ENCODE data around the gene CNTF.

The CNTF gene

DNA sequence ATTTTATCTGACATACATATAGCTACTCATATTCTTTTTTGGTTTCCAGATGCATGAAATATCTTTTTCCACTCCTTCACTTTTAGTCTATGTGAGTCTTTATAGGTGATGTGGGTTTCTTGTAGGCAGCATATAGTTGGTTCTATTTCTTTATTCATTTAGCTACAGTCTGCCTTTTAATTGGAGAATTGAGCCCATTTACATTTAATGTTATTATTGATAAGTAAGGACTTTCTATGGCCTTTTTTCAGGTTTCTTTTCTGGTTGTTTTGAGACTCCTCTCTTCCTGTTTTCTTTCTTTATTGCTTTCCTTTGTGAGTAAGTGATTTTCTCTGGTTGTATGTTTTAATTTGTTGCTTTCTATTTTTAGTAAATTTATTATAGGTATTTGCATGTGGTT is 27.2 kb downstream of the CNTF start:
- no peak for FAIRE-seq
- no peak for DNase-seq (ENCODE audit: insufficient read length)
- TF ChIP-seq TAF1 (IDR thresholded peaks at IDR 0.05; ENCODE audit: borderline replicate concordance, low read depth, low read length) (no peak), POLR2A (IDR thresholded peaks at IDR 0.05; ENCODE audit: low read depth, low read length) (no peak), POLR2AphosphoS5 (IDR thresholded peaks at IDR 0.05; ENCODE audit: low read depth, low read length) (no peak)

DNA sequence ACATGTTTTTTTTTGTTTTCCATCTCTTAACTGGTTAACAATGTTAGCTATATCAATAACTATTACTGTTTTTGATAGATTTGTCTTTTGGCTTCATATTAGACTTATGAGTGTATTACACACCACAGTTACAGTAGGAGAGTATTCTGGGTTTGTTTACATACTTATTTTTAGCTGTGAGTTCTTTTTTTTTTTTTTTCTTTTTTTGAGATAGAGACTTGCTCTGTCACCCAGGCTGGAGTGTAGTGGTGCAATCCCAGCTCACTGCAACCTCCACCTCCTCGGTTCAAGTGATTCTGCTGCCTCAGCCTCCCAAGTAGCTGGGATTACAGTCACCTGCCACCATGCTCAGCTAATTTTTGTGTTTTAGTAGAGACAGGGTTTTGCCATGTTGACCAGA is 28.0 kb downstream of the CNTF start:
- DNase-seq (ENCODE audit: insufficient read length): no peak
- FAIRE-seq: no peak
- TF ChIP-seq POLR2AphosphoS5 (IDR thresholded peaks at IDR 0.05; ENCODE audit: low read depth, low read length): no peak
- TF ChIP-seq TAF1 (IDR thresholded peaks at IDR 0.05; ENCODE audit: borderline replicate concordance, low read depth, low read length): no peak
- TF ChIP-seq POLR2A (IDR thresholded peaks at IDR 0.05; ENCODE audit: low read depth, low read length): no peak

DNA sequence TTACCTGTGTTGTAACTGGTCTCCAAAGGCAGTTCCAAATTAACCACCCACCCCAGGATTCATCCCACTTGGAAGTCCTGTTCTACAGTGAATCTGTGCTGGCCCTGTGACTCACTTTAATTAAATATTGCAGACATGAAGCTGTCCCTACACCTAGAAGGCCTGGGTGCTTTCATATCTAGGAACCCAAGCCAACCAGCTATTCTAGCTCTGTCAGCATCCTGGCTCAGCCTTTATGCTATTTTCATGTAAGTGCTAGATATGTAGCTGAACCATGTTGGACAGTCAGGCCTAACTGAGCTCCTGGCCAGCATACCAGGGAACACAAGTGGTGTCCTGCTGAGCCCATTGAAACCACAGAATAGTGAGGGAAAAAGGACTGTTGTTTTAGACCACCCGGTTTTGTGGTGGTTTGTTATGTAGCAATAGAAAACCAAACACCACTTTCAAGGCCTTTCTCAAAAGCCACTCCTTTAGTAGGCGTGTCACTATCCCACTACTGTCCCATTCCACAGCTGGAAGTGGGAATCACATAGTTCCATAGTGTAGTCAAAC is 30.3 kb downstream of the CNTF start:
- TF ChIP-seq POLR2A (IDR thresholded peaks at IDR 0.05; ENCODE audit: low read depth, low read length) (no peak), POLR2AphosphoS5 (IDR thresholded peaks at IDR 0.05; ENCODE audit: low read depth, low read length) (no peak), TAF1 (IDR thresholded peaks at IDR 0.05; ENCODE audit: borderline replicate concordance, low read depth, low read length) (no peak)
- FAIRE-seq (no peak), DNase-seq (ENCODE audit: insufficient read length) (no peak)

DNA sequence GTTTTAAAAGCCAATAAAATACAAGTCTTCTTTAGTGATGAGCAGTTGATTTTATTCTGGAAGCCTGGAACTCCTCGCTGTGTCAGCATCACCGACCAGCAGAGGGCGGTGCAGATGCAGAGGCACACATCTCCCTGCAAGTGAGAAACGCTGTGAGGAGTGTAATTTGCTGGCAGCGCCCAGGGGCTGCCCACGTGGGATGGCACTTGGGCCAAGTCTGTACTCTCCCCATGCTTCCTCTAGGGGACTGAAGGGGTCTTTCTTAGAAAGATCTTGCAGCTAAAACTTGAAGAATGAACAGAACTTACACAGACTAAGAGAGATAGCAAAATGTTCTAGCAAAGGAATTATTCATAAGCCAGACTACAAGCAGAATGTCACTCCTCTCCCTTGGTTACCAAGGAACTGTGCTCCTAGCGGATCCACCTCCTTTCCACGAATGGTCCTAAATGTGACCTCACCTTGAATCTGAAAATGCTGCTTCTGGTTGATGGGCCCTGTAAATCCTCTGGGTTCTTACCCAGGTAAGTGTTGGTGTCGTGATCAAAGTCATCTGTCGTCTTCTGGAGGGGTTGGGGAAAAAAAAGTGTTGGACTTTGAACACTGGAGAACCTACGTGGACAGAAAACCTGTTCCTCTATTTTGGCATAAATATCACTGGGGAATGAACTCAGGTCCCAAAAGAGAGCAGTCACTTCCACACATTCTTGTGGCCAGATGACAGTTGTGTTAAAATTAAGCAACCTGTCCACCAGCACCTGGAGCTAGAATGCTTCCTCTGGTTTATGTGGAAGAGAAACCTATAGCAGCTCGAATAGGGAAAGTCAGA is 31.8 kb downstream of the CNTF start:
- peak; percentile 99 for FAIRE-seq

DNA sequence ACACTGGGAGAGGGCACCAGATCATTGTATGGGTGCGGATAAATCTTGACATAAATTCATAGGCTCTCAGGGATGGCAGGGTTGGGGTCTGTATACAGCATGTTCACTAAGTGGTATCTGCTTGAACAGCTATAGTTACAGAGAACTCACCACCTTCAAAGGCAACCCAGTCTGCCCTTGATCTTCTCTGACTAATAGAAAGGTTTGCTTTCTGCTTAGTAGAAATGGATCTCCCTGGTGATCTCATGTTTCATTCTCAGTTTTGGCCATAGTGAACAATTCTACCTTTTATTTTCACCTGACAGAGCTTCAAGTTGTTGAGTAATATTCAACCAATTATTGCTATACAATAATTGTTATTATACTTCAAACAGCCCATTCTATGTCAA is 32.4 kb downstream of the CNTF start:
- FAIRE-seq (peak; percentile 64), DNase-seq (ENCODE audit: insufficient read length) (no peak)
- TF ChIP-seq TAF1 (IDR thresholded peaks at IDR 0.05; ENCODE audit: borderline replicate concordance, low read depth, low read length) (no peak), POLR2AphosphoS5 (IDR thresholded peaks at IDR 0.05; ENCODE audit: low read depth, low read length) (no peak), POLR2A (IDR thresholded peaks at IDR 0.05; ENCODE audit: low read depth, low read length) (no peak)

More for the DNA sequence above, 31.8 kb downstream of the CNTF start:
- peak; percentile 27 for DNase-seq (ENCODE audit: insufficient read length)
- no peak for TF ChIP-seq POLR2AphosphoS5 (IDR thresholded peaks at IDR 0.05; ENCODE audit: low read depth, low read length)

DNA sequence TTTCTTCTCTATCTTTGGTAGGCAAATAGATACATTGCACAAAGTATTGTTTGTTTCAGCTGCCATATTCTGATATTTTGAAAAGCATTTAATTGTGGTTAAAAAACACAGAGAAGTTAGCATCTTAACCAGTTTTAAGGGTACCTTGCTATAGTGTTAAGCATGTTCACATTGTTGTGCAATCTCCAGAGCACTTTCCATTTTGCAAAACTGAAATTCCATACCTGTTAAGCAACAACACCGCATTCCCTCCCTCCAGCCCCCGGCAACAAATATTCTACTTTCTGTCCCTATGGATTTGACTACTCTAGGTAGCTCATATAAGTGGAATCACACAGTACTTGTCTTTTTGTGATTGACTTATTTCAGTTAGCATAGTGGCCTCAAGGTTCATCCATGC is 33.9 kb downstream of the CNTF start:
- FAIRE-seq (peak; percentile 57), DNase-seq (ENCODE audit: insufficient read length) (no peak)
- TF ChIP-seq TAF1 (IDR thresholded peaks at IDR 0.05; ENCODE audit: borderline replicate concordance, low read depth, low read length) (no peak), POLR2A (IDR thresholded peaks at IDR 0.05; ENCODE audit: low read depth, low read length) (no peak), POLR2AphosphoS5 (IDR thresholded peaks at IDR 0.05; ENCODE audit: low read depth, low read length) (no peak)

DNA sequence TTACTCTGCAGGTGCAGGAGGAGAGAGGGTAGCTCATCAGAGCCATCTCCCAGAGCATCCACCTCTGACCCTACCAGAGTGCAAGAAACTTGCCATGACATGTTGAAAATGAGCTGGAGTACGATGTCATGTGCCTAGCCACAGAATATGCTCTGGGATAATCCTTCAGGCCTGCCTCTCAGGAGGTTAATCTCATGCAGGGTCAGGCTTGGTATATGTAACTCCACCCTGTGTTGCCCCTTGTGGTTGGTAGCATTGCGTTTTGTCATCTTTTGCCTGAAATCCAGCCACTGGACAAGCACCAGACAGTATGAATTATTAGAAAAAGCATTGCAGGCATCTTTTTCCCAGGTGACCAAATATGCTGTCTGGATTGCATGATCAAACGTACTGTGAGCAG is 36.2 kb downstream of the CNTF start:
- TF ChIP-seq POLR2AphosphoS5 (IDR thresholded peaks at IDR 0.05; ENCODE audit: low read depth, low read length) (no peak), POLR2A (IDR thresholded peaks at IDR 0.05; ENCODE audit: low read depth, low read length) (no peak), TAF1 (IDR thresholded peaks at IDR 0.05; ENCODE audit: borderline replicate concordance, low read depth, low read length) (no peak)
- FAIRE-seq (peak; percentile 50), DNase-seq (ENCODE audit: insufficient read length) (no peak)

DNA sequence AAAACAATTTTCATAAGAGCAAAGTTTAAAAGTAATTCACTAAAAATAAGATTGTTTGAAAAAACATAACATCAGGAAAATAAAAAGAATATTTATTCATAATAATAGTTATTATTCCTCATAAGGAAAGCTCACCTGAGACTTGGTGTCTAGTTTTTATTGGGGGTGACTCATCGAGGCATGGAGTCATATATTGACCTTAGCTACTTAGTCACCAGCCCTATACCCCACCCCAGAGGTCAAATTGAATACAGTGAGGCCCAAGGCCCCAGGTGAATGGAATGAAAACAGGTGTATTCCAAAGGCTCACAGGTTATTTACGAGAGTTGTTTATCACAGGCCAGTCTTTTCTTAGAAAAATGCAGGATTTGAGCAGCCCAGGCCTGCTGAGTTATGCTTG is 36.9 kb downstream of the CNTF start:
- no peak for FAIRE-seq
- TF ChIP-seq POLR2AphosphoS5 (IDR thresholded peaks at IDR 0.05; ENCODE audit: low read depth, low read length): no peak
- TF ChIP-seq POLR2A (IDR thresholded peaks at IDR 0.05; ENCODE audit: low read depth, low read length): no peak
- no peak for TF ChIP-seq TAF1 (IDR thresholded peaks at IDR 0.05; ENCODE audit: borderline replicate concordance, low read depth, low read length)
- no peak for DNase-seq (ENCODE audit: insufficient read length)

DNA sequence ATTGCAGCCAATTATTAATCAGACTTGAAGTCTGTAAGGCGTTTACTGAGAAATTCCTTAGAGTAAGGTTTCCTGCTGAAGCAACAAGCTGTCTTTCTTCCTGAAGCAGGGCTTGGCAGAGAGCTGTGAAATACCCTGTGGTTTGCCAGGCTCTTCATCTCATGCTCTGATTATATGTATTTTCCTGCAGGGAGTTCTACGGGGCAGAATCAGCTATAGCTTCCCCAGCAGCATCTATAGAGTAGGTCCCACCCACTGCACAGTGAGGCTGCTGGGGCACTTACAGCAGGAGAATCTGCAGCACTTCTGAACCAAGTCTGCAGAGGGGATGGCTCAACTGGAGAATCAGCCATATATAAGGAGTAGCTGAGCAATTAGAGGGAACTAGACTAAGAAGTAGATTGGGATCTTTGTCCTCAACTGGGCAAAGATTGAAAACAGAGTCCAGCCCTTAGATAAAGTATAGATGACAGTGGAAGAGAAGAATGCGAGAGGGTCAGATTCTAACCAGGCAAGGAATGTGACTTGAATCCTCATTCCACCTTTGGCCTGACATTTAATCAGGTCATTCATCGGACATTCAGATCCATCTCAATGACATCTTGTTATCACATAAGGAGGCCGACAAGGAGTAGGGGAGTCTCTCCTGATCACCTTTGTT is 37.6 kb downstream of the CNTF start:
- FAIRE-seq (no peak), DNase-seq (ENCODE audit: insufficient read length) (no peak)
- no peak for TF ChIP-seq TAF1 (IDR thresholded peaks at IDR 0.05; ENCODE audit: borderline replicate concordance, low read depth, low read length)
- TF ChIP-seq POLR2A (IDR thresholded peaks at IDR 0.05; ENCODE audit: low read depth, low read length): no peak
- no peak for TF ChIP-seq POLR2AphosphoS5 (IDR thresholded peaks at IDR 0.05; ENCODE audit: low read depth, low read length)

DNA sequence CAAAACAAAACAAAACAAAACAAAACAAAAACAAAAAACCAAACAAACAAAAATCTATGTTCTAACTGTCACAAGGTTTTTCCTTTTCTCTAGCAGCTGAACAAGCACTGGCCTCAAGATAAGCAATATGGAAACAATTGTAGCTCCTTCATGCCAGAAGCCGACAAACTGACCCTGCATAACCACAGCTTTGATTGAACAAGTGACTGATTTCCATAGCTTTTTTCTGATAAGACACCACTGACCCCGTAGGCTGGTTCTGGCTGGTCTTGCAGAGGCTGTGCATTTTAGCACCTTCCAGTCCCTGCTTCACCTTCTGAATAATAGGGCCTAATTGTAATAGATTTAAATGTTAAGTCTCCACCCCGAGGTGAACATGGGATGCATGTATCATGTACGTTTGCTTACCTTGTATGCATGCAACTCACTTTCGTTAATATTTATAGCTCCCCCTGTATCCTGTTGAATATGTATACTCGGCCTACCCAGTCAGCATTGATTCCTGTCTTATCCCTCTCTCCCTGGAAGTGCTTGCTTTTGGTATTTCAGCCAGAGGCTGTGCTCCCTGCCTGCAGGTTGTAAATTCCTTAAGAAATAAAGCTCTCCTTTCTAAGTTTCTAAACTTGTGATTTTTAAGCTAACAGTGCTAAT is 49.6 kb downstream of the CNTF start:
- no peak for TF ChIP-seq POLR2AphosphoS5 (IDR thresholded peaks at IDR 0.05; ENCODE audit: low read depth, low read length)
- FAIRE-seq: peak; percentile 75
- no peak for DNase-seq (ENCODE audit: insufficient read length)

DNA sequence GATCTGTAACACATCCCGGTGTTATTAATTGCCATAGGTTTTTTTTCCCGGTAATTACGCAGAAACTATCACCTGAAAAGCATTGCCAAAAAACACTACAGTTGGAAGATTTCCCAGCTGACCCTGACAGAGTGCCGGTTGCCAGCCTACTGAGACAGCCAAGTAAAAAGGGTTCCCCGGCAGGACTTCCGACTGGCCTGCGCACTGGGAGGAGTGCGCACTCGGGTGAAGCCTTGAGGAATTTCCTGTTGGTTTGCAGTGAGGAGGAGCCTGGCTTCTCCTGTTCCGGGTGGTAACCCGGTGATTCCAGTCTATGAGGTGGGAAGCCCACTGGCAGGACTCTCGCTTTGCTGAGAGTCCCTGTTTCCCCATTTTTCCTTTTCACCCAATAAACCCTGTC is 52.1 kb downstream of the CNTF start:
- DNase-seq (ENCODE audit: insufficient read length) (no peak), FAIRE-seq (no peak)
- TF ChIP-seq POLR2A (IDR thresholded peaks at IDR 0.05; ENCODE audit: low read depth, low read length) (no peak), POLR2AphosphoS5 (IDR thresholded peaks at IDR 0.05; ENCODE audit: low read depth, low read length) (no peak), TAF1 (IDR thresholded peaks at IDR 0.05; ENCODE audit: borderline replicate concordance, low read depth, low read length) (no peak)

Measured in GM12892 (cell line).